Measurements from ENCODE around the gene KIR3DL1. TPM values are rescaled to one million over a fixed set of nuclear protein-coding genes. Genes with fewer than 3 reads are reported as not detected.
"Not testable (repeated sequence)": the region's sequence is repeated elsewhere in the genome, so short reads cannot be mapped to it uniquely, and the experiment has no call there.

The KIR3DL1 gene
- total and polyA plus RNA-seq, 11 donors: 0.16 to 0.83 (median 0.19) TPM; not detected in 8

- not testable (repeated sequence) for H3K9me3 ChIP-seq
Observed at GRCh38 chr19:54832496-54832895, 16.2 kb downstream of the KIR3DL1 start, which contains the start of gene KIR2DS4. Gene KIR2DS4 (plus strand): TSS chr19:54832676.

GRCh38 chr19:54835126-54835525 is 18.9 kb downstream of the KIR3DL1 start:
- WGBS, 4 donors: 69 to 92% (median 76%) methylated on average over 4 to 5 of the region's 5 CpGs
- DNase-seq; ATAC-seq; intact Hi-C loops (cut with DNase I); H3K36me3 ChIP-seq; H3K27ac ChIP-seq; H3K4me1 ChIP-seq; H3K4me3 ChIP-seq; H3K9me3 ChIP-seq; H3K27me3 ChIP-seq: not testable (repeated sequence)

More at GRCh38 chr19:54832496-54832895, 16.2 kb downstream of the KIR3DL1 start, which contains the start of gene KIR2DS4:
- H3K4me3 ChIP-seq; H3K36me3 ChIP-seq; intact Hi-C loops (cut with DNase I); H3K27ac ChIP-seq; H3K27me3 ChIP-seq; H3K4me1 ChIP-seq; DNase-seq; ATAC-seq: not testable (repeated sequence)
- 82 to 92% (median 88%) methylated on average over 14 of the region's 14 CpGs for WGBS, 4 donors

- WGBS, 4 donors: 47 to 67% (median 57%) methylated on average over 1 to 2 of the region's 2 CpGs
- H3K36me3 ChIP-seq; H3K4me3 ChIP-seq; H3K9me3 ChIP-seq; DNase-seq; ATAC-seq; intact Hi-C loops (cut with DNase I); H3K27me3 ChIP-seq; H3K4me1 ChIP-seq; H3K27ac ChIP-seq: not testable (repeated sequence)
Observed at GRCh38 chr19:54837522-54837921, 21.3 kb downstream of the KIR3DL1 start.

GRCh38 chr19:54843171-54843570 is 26.9 kb downstream of the KIR3DL1 start:
- intact Hi-C loops (cut with DNase I): not testable (repeated sequence)

GRCh38 chr19:54850061-54850640 is 33.9 kb downstream of the KIR3DL1 start, which contains the start of gene KIR3DL2:
Gene KIR3DL2 (plus strand): TSS chr19:54850443. CDS start chr19:54850476, 33 bp downstream.
- H3K4me3 ChIP-seq; H3K27ac ChIP-seq; ATAC-seq; H3K9me3 ChIP-seq; H3K36me3 ChIP-seq; H3K4me1 ChIP-seq; DNase-seq; intact Hi-C loops (cut with DNase I): not testable (repeated sequence)
- WGBS, 4 donors: 79 to 86% (median 84%) methylated on average over 15 to 16 of the region's 16 CpGs
- peaks cover 0 to 12% (median 0%) of the 10 kb centered on the region in 9 donors for H3K27me3 ChIP-seq

More at GRCh38 chr19:54843171-54843570, 26.9 kb downstream of the KIR3DL1 start:
- ATAC-seq, H3K9me3 ChIP-seq, H3K27ac ChIP-seq, DNase-seq, H3K36me3 ChIP-seq, H3K4me1 ChIP-seq, H3K4me3 ChIP-seq: not testable (repeated sequence)
- 59 to 77% (median 64%) methylated on average over 5 to 8 of the region's 8 CpGs for WGBS, 4 donors
- peaks cover 0 to 12% (median 0%) of the 10 kb centered on the region in 9 donors for H3K27me3 ChIP-seq

- intact Hi-C loops (cut with DNase I): no loop called here
- H3K4me1 ChIP-seq: no peaks in the 10 kb centered on the region
- no peak overlapping the region for H3K27ac ChIP-seq
- peaks cover 0 to 12% (median 0%) of the 10 kb centered on the region in 9 donors for H3K27me3 ChIP-seq
- no peak for TF ChIP-seq POLR2A (IDR thresholded peaks at IDR 0.05)
- TF ChIP-seq CTCF (IDR thresholded peaks at IDR 0.05): no peak
- no peak for DNase-seq
- no peak overlapping the region for H3K4me3 ChIP-seq
- no peak for ATAC-seq
- peaks cover 0 to 4% (median 0%) of the 10 kb centered on the region in 12 donors for H3K9me3 ChIP-seq
- 42 to 72% (median 55%) methylated on average over 2 of the region's 2 CpGs for WGBS, 4 donors
- no peaks in the 10 kb centered on the region for H3K36me3 ChIP-seq
Observed at GRCh38 chr19:54850930-54851329, 34.7 kb downstream of the KIR3DL1 start.

- WGBS, 4 donors: 76 to 85% (median 81%) methylated on average over 6 to 7 of the region's 7 CpGs
- Histone ChIP-seq H3K27me3 (peaks cover 0 to 12% (median 0%) of the 10 kb centered on the region in 9 donors), H3K27ac (no peak overlapping the region), H3K9me3 (peaks cover 0 to 2% (median 0%) of the 10 kb centered on the region in 12 donors), H3K4me1 (no peaks in the 10 kb centered on the region), H3K4me3 (no peak overlapping the region), H3K36me3 (no peaks in the 10 kb centered on the region)
- DNase-seq: no peak
- ATAC-seq: no peak
- no peak for TF ChIP-seq POLR2A (IDR thresholded peaks at IDR 0.05)
- no peak for TF ChIP-seq CTCF (IDR thresholded peaks at IDR 0.05)
- intact Hi-C loops (cut with DNase I): no loop called here
Observed at GRCh38 chr19:54851353-54851752, 35.1 kb downstream of the KIR3DL1 start.

GRCh38 chr19:54855241-54855640 is 39.0 kb downstream of the KIR3DL1 start:
- DNase-seq; intact Hi-C loops (cut with DNase I); H3K4me1 ChIP-seq; H3K27ac ChIP-seq; H3K9me3 ChIP-seq; H3K4me3 ChIP-seq; ATAC-seq; H3K36me3 ChIP-seq; H3K27me3 ChIP-seq: not testable (repeated sequence)
- WGBS, 4 donors: 45 to 57% (median 49%) methylated on average over 1 of the region's 1 CpG

GRCh38 chr19:54858476-54858875 is 42.2 kb downstream of the KIR3DL1 start:
- H3K9me3 ChIP-seq; ATAC-seq; intact Hi-C loops (cut with DNase I); H3K36me3 ChIP-seq; H3K4me1 ChIP-seq; H3K27me3 ChIP-seq; H3K27ac ChIP-seq; H3K4me3 ChIP-seq; DNase-seq: not testable (repeated sequence)
- 47 to 76% (median 66%) methylated on average over 3 of the region's 3 CpGs for WGBS, 4 donors

Measured in heart left ventricle (tissue), 16 donors.